Nasal cavity respiratory epithelium epithelial cell of viscerocranial mucosa (primary cell): ENCODE data around the gene DAAM2. TPM values are rescaled to one million over a fixed set of nuclear protein-coding genes. Genes with fewer than 3 reads are reported as not detected.

Experiments
- total RNA-seq: library from RNA; depleted of rRNA; stranded (reverse); fragments of >200 nt; gene quantifications from 2 replicates; pipeline ENCODE4 v1.2.3, GENCODE V29; 2014

DAAM2 gene
- 0.07 TPM in 1 of 2 replicates, not detected in the other for total RNA-seq

GRCh38 chr6:39791850-39792539, at the start of gene DAAM2:
Gene DAAM2, plus strand, starts transcription at chr6:39792376. Its CDS starts 63,927 bp downstream, at chr6:39856303.

GRCh38 chr6:39934131-39934757, 142.1 kb downstream of the DAAM2 start, which contains the start of gene MOCS1:
Gene MOCS1, minus strand, starts transcription at chr6:39934462. Its CDS starts 45 bp downstream, at chr6:39934417.

Other genes starting within 250 kb of the DAAM2 start
- gene KIF6, start 67.0 kb upstream of the DAAM2 start, total RNA-seq = under 0.01 and 0.21 TPM in 2 replicates
- 0.68 and 5.3 TPM in 2 replicates for gene MOCS1, start 142.1 kb downstream of the DAAM2 start, total RNA-seq